ENCODE results near the gene AHCYL1.

Gene AHCYL1

GRCh38 chr1:109977225-109977624 lies 7.3 kb upstream of the AHCYL1 start:
- DNase-seq (ENCODE audit: low read depth) = no peak

GRCh38 chr1:109977657-109978378 lies 6.7 kb upstream of the AHCYL1 start:
- DNase-seq (ENCODE audit: low read depth) = no peak

GRCh38 chr1:109978761-109979488 lies 5.6 kb upstream of the AHCYL1 start:
- no peak for DNase-seq (ENCODE audit: low read depth)

GRCh38 chr1:109979489-109980091 lies 5.0 kb upstream of the AHCYL1 start:
- DNase-seq (ENCODE audit: low read depth) = no peak

- no peak for DNase-seq (ENCODE audit: low read depth)
Observed at GRCh38 chr1:109980324-109981003, 4.1 kb upstream of the AHCYL1 start.

- DNase-seq (ENCODE audit: low read depth) = no peak
Observed at GRCh38 chr1:109981004-109981335, 3.6 kb upstream of the AHCYL1 start.

GRCh38 chr1:109983380-109984189 lies 980 bp upstream of the AHCYL1 start:
- DNase-seq (ENCODE audit: low read depth) = no peak

- DNase-seq (ENCODE audit: low read depth) = no peak
Observed at GRCh38 chr1:109984190-109984455, 442 bp upstream of the AHCYL1 start.

- no peak for DNase-seq (ENCODE audit: low read depth)
Observed at GRCh38 chr1:109985247-109986053, 885 bp downstream of the AHCYL1 start.

GRCh38 chr1:109986054-109986444 lies 1.5 kb downstream of the AHCYL1 start:
- DNase-seq (ENCODE audit: low read depth) = no peak

GRCh38 chr1:109988349-109988914 lies 3.9 kb downstream of the AHCYL1 start:
- no peak for DNase-seq (ENCODE audit: low read depth)

- no peak for DNase-seq (ENCODE audit: low read depth)
Observed at GRCh38 chr1:109989506-109990301, 5.1 kb downstream of the AHCYL1 start.

GRCh38 chr1:109990302-109990653 lies 5.7 kb downstream of the AHCYL1 start:
- DNase-seq (ENCODE audit: low read depth) = no peak

- no peak for DNase-seq (ENCODE audit: low read depth)
Observed at GRCh38 chr1:109991400-109991925, 6.9 kb downstream of the AHCYL1 start.

- no peak for DNase-seq (ENCODE audit: low read depth)
Observed at GRCh38 chr1:109993885-109994284, 9.3 kb downstream of the AHCYL1 start.

GRCh38 chr1:109994654-109995053 lies 10.1 kb downstream of the AHCYL1 start:
- DNase-seq (ENCODE audit: low read depth) = no peak

- DNase-seq (ENCODE audit: low read depth) = no peak
Observed at GRCh38 chr1:109995536-109995935, 11.0 kb downstream of the AHCYL1 start.

- no peak for DNase-seq (ENCODE audit: low read depth)
Observed at GRCh38 chr1:109996476-109996875, 11.9 kb downstream of the AHCYL1 start.

- DNase-seq (ENCODE audit: low read depth) = no peak
Observed at GRCh38 chr1:109997204-109997866, 12.8 kb downstream of the AHCYL1 start.

GRCh38 chr1:109997867-109998229 lies 13.3 kb downstream of the AHCYL1 start:
- DNase-seq (ENCODE audit: low read depth) = no peak
